Measurements from ENCODE around the gene TBC1D23.

Gene TBC1D23

DNA sequence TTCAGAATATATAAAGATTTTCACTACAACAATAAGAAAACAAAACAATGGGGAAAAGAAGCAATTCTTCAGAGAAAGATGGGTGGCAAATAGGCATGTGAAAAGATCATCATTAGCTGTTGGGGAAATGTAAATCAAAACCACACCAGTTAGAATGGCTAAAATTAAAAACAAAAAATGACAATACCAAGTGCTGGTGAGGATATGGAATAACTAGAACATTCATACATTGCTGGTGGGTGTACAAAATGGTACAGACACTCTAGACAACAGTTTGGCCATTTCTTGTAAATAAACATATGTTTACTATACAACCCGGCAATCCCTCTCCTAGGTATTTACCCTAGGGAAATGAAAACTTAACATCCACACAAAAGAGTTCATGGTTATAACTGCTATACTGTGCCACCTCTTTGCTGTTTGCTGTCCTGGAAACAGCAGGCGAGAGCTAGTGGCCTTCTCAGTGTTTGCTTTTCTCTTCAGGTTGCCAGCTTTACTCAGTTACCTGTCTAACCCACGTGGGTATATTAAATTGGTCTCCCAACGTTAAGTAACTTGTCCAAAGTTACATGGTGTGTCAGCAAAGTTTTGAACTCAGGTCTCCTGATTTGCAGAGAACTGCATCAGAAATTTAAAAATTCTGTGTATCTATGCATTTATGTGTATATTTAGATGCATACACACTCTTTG, 69.2 kb downstream of the TBC1D23 start:
- TF ChIP-seq, protein P1, sequence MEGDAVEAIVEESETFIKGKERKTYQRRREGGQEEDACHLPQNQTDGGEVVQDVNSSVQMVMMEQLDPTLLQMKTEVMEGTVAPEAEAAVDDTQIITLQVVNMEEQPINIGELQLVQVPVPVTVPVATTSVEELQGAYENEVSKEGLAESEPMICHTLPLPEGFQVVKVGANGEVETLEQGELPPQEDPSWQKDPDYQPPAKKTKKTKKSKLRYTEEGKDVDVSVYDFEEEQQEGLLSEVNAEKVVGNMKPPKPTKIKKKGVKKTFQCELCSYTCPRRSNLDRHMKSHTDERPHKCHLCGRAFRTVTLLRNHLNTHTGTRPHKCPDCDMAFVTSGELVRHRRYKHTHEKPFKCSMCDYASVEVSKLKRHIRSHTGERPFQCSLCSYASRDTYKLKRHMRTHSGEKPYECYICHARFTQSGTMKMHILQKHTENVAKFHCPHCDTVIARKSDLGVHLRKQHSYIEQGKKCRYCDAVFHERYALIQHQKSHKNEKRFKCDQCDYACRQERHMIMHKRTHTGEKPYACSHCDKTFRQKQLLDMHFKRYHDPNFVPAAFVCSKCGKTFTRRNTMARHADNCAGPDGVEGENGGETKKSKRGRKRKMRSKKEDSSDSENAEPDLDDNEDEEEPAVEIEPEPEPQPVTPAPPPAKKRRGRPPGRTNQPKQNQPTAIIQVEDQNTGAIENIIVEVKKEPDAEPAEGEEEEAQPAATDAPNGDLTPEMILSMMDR (IDR thresholded peaks at IDR 0.05; ENCODE audit: low read depth, low read length), result no peak
- H3K4me3 ChIP-seq (replicated peaks in 1 of 2; ENCODE audit: low read depth in 2 of 2, low read length in 2 of 2), result no peak overlapping the region
- DNase-seq (ENCODE audit: low read depth in 2 of 2), result no peak

GRCh38 chr3:100330651-100331050, 69.9 kb downstream of the TBC1D23 start:
- TF ChIP-seq, protein P1 (IDR thresholded peaks at IDR 0.05; ENCODE audit: low read depth, low read length), result no peak
- DNase-seq (ENCODE audit: low read depth in 2 of 2), result no peak
- H3K4me3 ChIP-seq (replicated peaks in 1 of 2; ENCODE audit: low read depth in 2 of 2, low read length in 2 of 2), result no peak overlapping the region

DNA sequence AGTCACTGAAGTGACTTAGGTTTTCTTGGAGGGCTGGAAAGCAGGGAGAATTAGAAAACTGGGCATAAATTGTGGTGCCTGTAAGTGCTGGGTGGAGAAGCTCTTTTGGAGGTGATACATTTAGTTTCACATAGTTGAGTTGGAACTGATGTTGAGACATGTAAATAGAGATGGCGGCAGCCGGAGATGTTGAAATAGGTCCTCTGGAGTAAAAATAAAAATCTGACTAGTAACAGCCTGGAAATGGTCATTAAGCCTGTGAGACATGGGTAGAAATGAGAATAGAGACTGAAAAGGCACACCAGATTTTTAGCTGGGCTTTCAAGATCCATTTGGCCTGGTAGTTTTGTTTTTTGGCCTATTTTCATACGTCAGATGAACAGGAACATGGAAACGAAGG, 70.9 kb downstream of the TBC1D23 start:
- TF ChIP-seq, protein P1 (IDR thresholded peaks at IDR 0.05; ENCODE audit: low read depth, low read length), result no peak
- DNase-seq (ENCODE audit: low read depth in 2 of 2), result no peak

GRCh38 chr3:100333051-100333450, 72.3 kb downstream of the TBC1D23 start:
- DNase-seq (ENCODE audit: low read depth in 2 of 2), result no peak
- no peak overlapping the region for H3K4me3 ChIP-seq (replicated peaks in 1 of 2; ENCODE audit: low read depth in 2 of 2, low read length in 2 of 2)
- TF ChIP-seq, protein P1 (IDR thresholded peaks at IDR 0.05; ENCODE audit: low read depth, low read length), result no peak

More for the DNA sequence above, 70.9 kb downstream of the TBC1D23 start:
- H3K4me3 ChIP-seq (replicated peaks in 1 of 2; ENCODE audit: low read depth in 2 of 2, low read length in 2 of 2), result no peak overlapping the region

DNA sequence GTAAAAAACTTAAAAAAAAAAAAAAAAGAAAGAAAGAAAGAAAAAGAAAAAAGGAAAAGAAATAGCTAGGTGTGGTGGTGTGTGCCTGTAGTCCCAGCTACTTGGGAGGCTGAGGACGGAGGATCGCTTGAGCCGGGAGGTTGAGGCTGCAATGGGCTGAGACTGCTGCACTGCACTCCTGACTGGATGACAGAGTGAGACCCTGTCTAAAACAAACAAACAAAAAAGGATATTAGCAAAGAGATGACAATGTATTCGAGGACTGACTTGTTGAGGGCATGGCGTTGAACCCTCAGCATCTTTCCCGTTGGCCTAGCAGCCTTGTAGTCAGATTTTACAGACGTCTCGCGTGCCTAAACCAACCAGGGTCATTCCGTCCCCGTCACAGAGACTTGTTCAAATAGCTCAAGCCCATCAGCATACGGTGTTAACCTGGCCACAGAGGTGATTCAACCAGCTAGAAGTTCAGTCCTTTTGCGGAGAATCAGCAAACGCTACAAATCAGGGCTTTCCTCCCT, 73.2 kb downstream of the TBC1D23 start:
- no peak for DNase-seq (ENCODE audit: low read depth in 2 of 2)
- TF ChIP-seq, protein P1 (IDR thresholded peaks at IDR 0.05; ENCODE audit: low read depth, low read length), result no peak
- H3K4me3 ChIP-seq (replicated peaks in 1 of 2; ENCODE audit: low read depth in 2 of 2, low read length in 2 of 2), result peak overlapping the region; percentile 56 to 71

GRCh38 chr3:100334488-100335351, 73.9 kb downstream of the TBC1D23 start, which contains the start of gene NIT2:
Gene NIT2 (plus strand): TSS chr3:100334757. CDS start chr3:100334792, 35 bp downstream.
- peak within 1 kb of the TSS; percentile 56 to 71 for H3K4me3 ChIP-seq (replicated peaks in 1 of 2; ENCODE audit: low read depth in 2 of 2, low read length in 2 of 2)
- TF ChIP-seq, protein P1 (IDR thresholded peaks at IDR 0.05; ENCODE audit: low read depth, low read length), result no peak
- DNase-seq (ENCODE audit: low read depth in 2 of 2), result peak; percentile 72 to 84
